IMR-90 (cell line): Measurements from ENCODE around the gene HTT-AS. TPM values are rescaled to one million over a fixed set of nuclear protein-coding genes. Genes with fewer than 3 reads are reported as not detected.
A peak's percentile ranks its signal among the peaks of the same experiment; 100 is the strongest.

Experiments used
- ATAC-seq: fragments of 200-7000 bp; cut with Tn5 transposase; 2 replicates; pipeline ENCODE4 v1.9.1; 2020; ENCODE audit warnings: low read depth, mild to moderate bottlenecking, moderate library complexity
- BruUV-seq: library from RNA; stranded (reverse); fragments of 400-500 nt; replicated peaks from 2 replicates; lab custom pipeline; 2021; lab: Mats Ljungman, UMichigan
- CTCF ChIA-PET: fragments of 300-600 bp; formaldehyde crosslinking; extraction: SDS; loops from one replicate; lab custom pipeline; 2021; ENCODE audit warnings: antibody characterized with exemption; lab: Yijun Ruan, JAX
- POLR2A ChIA-PET: fragments of 300-600 bp; sonication (Branson Sonifier 250); formaldehyde crosslinking; loops from one replicate; lab custom pipeline; 2022; ENCODE audit warnings: antibody characterized with exemption; ENCODE audit not compliant: unreplicated experiment; lab: Charles Lee
- DNase-seq: peaks from one replicate; pipeline ENCODE4 v3.0.0; 2013
- H2AFZ ChIP-seq: replicated peaks from 2 replicates; pipeline ENCODE3; 2013; ENCODE audit warnings: low read length, mild to moderate bottlenecking; ENCODE audit not compliant: poor library complexity
- H2AK5ac ChIP-seq: 2 replicates; pipeline ENCODE4 v1.6.1; 2013; ENCODE audit warnings: low read depth, low read length, inconsistent platforms
- H2AK9ac ChIP-seq: replicated peaks from 2 replicates; pipeline ENCODE3; 2013; ENCODE audit warnings: mild to moderate bottlenecking, low read depth, low read length, moderate library complexity; ENCODE audit not compliant: poor library complexity
- H2BK120ac ChIP-seq: 2 replicates; pipeline ENCODE4 v1.6.1; 2013; ENCODE audit warnings: low read depth, low read length, inconsistent platforms
- H2BK15ac ChIP-seq: 3 replicates; pipeline ENCODE4 v1.6.1; 2013; ENCODE audit warnings: low read depth, low read length, inconsistent platforms
- H2BK20ac ChIP-seq: 2 replicates; pipeline ENCODE4 v1.6.1; 2013; ENCODE audit warnings: low read depth, mild to moderate bottlenecking, inconsistent platforms, low read length, moderate library complexity
- H2BK5ac ChIP-seq: 2 replicates; pipeline ENCODE4 v1.6.1; 2013; ENCODE audit warnings: mild to moderate bottlenecking, low read depth, low read length, inconsistent platforms; ENCODE audit not compliant: poor library complexity, severe bottlenecking
- H3K14ac ChIP-seq: replicated peaks from 2 replicates; pipeline ENCODE4 v1.6.1; 2013; ENCODE audit warnings: low read depth, low read length, inconsistent platforms
- H3K18ac ChIP-seq: 2 replicates; pipeline ENCODE4 v1.6.1; 2013; ENCODE audit warnings: low read depth, low read length, control low read depth
- H3K23ac ChIP-seq: 2 replicates; pipeline ENCODE4 v1.6.1; 2013; ENCODE audit warnings: low read depth, low read length, inconsistent platforms
- H3K27ac ChIP-seq: 2 replicates; pipeline ENCODE4 v1.5.1; 2013; ENCODE audit warnings: mild to moderate bottlenecking, control low read depth, low read length; ENCODE audit not compliant: insufficient read depth
- H3K27me3 ChIP-seq: 2 replicates; pipeline ENCODE4 v1.6.1; 2013; ENCODE audit warnings: low read length; ENCODE audit not compliant: control insufficient read depth, insufficient read depth
- H3K36me3 ChIP-seq: 2 replicates; pipeline ENCODE4 v1.6.1; 2013; ENCODE audit warnings: low read length, mixed read lengths; ENCODE audit not compliant: control insufficient read depth, insufficient read depth
- H3K4ac ChIP-seq: 2 replicates; pipeline ENCODE4 v1.6.1; 2013; ENCODE audit warnings: low read depth, low read length, inconsistent platforms
- H3K4me1 ChIP-seq: 2 replicates; pipeline ENCODE4 v1.6.1; 2013; ENCODE audit warnings: low read length, mixed read lengths; ENCODE audit not compliant: control insufficient read depth, insufficient read depth
- H3K4me2 ChIP-seq: 2 replicates; pipeline ENCODE4 v1.6.1; 2013; ENCODE audit warnings: low read depth, mild to moderate bottlenecking, control low read depth, low read length, moderate library complexity
- H3K4me3 ChIP-seq: 2 replicates; pipeline ENCODE4 v1.5.1; 2013; ENCODE audit warnings: low read depth, mild to moderate bottlenecking, control low read depth, low read length, moderate library complexity; ENCODE audit not compliant: insufficient read depth
- H3K56ac ChIP-seq: 2 replicates; pipeline ENCODE4 v1.6.1; 2013; ENCODE audit warnings: low read length, inconsistent platforms; ENCODE audit not compliant: insufficient read depth; ENCODE audit errors: extremely low read depth
- H3K79me1 ChIP-seq, 2 experiments: 2 replicates each; pipeline ENCODE4 v1.6.1; 2013; ENCODE audit warnings: low read length in 2 of 2, inconsistent platforms in 1 of 2, low read depth in 1 of 2
- H3K9ac ChIP-seq: 2 replicates; pipeline ENCODE4 v1.6.1; 2013; ENCODE audit warnings: low read depth, low read length, control low read depth
- H3K9me1 ChIP-seq: 2 replicates; pipeline ENCODE4 v1.6.1; 2013; ENCODE audit warnings: low read length, inconsistent platforms; ENCODE audit not compliant: insufficient read depth
- H3K9me3 ChIP-seq: 2 replicates; pipeline ENCODE4 v1.6.1; 2013; ENCODE audit warnings: low read length; ENCODE audit not compliant: control insufficient read depth, insufficient read depth
- H4K20me1 ChIP-seq: 2 replicates; pipeline ENCODE4 v1.6.1; 2013; ENCODE audit warnings: low read length, inconsistent platforms; ENCODE audit not compliant: insufficient read depth
- H4K5ac ChIP-seq: 2 replicates; pipeline ENCODE4 v1.6.1; 2013; ENCODE audit warnings: mild to moderate bottlenecking, low read depth, low read length, control low read depth
- H4K8ac ChIP-seq, 2 experiments: 2 replicates each; pipeline ENCODE4 v1.6.1; 2013; ENCODE audit warnings: low read depth in 2 of 2, low read length in 2 of 2, control low read depth in 1 of 2, inconsistent platforms in 1 of 2
- H4K91ac ChIP-seq: 2 replicates; pipeline ENCODE4 v1.6.1; 2013; ENCODE audit warnings: low read depth, low read length, inconsistent platforms; ENCODE audit not compliant: insufficient read depth
- BHLHE40 ChIP-seq: fragments of 150-350 bp; IDR thresholded peaks from 2 replicates; pipeline ENCODE4 v1.6.1; 2016; ENCODE audit warnings: mild to moderate bottlenecking, low read depth, low read length
- CEBPB ChIP-seq: IDR thresholded peaks from 2 replicates; pipeline ENCODE4 v1.6.1; 2012; ENCODE audit warnings: low read depth, low read length, improper control_type of control experiment
- CHD1 ChIP-seq: IDR thresholded peaks from 2 replicates; pipeline ENCODE4 v1.6.1; 2012; ENCODE audit warnings: low read depth, low read length, improper control_type of control experiment
- CTCF ChIP-seq: conservative IDR thresholded peaks from 2 replicates; pipeline ENCODE4 v1.5.1; 2012; ENCODE audit warnings: mild to moderate bottlenecking, low read depth, low read length, improper control_type of control experiment
- FOS ChIP-seq: fragments of 150-350 bp; IDR thresholded peaks from 2 replicates; pipeline ENCODE4 v1.6.1; 2016; ENCODE audit warnings: low read depth, low read length
- MAFK ChIP-seq: IDR thresholded peaks from 2 replicates; pipeline ENCODE4 v1.6.1; 2012; ENCODE audit warnings: low read depth, low read length, improper control_type of control experiment
- MXI1 ChIP-seq: IDR thresholded peaks from 2 replicates; pipeline ENCODE4 v1.6.1; 2012; ENCODE audit warnings: low read depth, mild to moderate bottlenecking, low read length, moderate library complexity, borderline replicate concordance
- NFE2L2 ChIP-seq: fragments of 150-350 bp; IDR thresholded peaks from 2 replicates; pipeline ENCODE4 v1.6.1; 2016; ENCODE audit warnings: low read depth, mild to moderate bottlenecking, low read length
- POLR2A ChIP-seq: IDR thresholded peaks from 2 replicates; pipeline ENCODE4 v1.6.1; 2012; ENCODE audit warnings: mild to moderate bottlenecking, low read depth, low read length
- RAD21 ChIP-seq: IDR thresholded peaks from 2 replicates; pipeline ENCODE4 v1.6.1; 2012; ENCODE audit warnings: low read length, improper control_type of control experiment
- RCOR1 ChIP-seq: IDR thresholded peaks from 2 replicates; pipeline ENCODE4 v1.6.1; 2012; ENCODE audit warnings: mild to moderate bottlenecking, low read length, improper control_type of control experiment; ENCODE audit not compliant: insufficient replicate concordance
- RFX5 ChIP-seq: IDR thresholded peaks from 2 replicates; pipeline ENCODE4 v1.8.0; 2012; ENCODE audit warnings: low read depth, mild to moderate bottlenecking, low read length, moderate library complexity
- SMC3 ChIP-seq: fragments of 150-350 bp; IDR thresholded peaks from 2 replicates; pipeline ENCODE4 v1.6.1; 2016; ENCODE audit warnings: low read depth, mild to moderate bottlenecking, antibody characterized with exemption, low read length, moderate library complexity
- USF2 ChIP-seq: fragments of 150-350 bp; IDR thresholded peaks from 2 replicates; pipeline ENCODE4 v1.6.1; 2017; ENCODE audit warnings: mild to moderate bottlenecking, antibody characterized with exemption, low read length, low read depth
- WGBS, 2 experiments: methylation state at CpG; one replicate each; pipeline versions ENCODE4 v1.1.5 to v1.1.7; 2013; ENCODE audit warnings: missing lambda C conversion rate in 2 of 2; ENCODE audit not compliant: insufficient read length in 1 of 2; ENCODE audit errors: extremely low coverage in 2 of 2; 5-methylcytosine and 5-hydroxymethylcytosine counted together
- dilution Hi-C: fragments of 300-500 bp; cut with HindIII; formaldehyde crosslinking; loops from one replicate; pipeline ENCODE4 v1.14.3; 2018; ENCODE audit warnings: low sequenced_read_pairs; ENCODE audit not compliant: unreplicated experiment
- in situ Hi-C: fragments of 300-500 bp; cut with MboI; formaldehyde crosslinking; loops from 3 replicates; pipeline ENCODE4 v1.14.3; 2019; ENCODE audit warnings: low sequenced_read_pairs, inconsistent platforms, mixed read lengths
- intact Hi-C: fragments of 100-400 bp; cut with micrococcal nuclease; formaldehyde crosslinking; loops from 2 replicates; pipeline ENCODE4 v1.10.0; 2022
- polyA plus RNA-seq, 3 experiments: library from polyadenylated mRNA; depleted of rRNA; stranded (reverse); fragments of >200 nt; gene quantifications; 2 replicates each; pipeline ENCODE4 v1.2.3, GENCODE V29; 2012; ENCODE audit warnings: low replicate concordance in 1 of 3
- total RNA-seq: library from RNA; depleted of rRNA; stranded (reverse); fragments of >200 nt; gene quantifications from 2 replicates; pipeline ENCODE4 v1.2.3, GENCODE V29; 2012
- TF ChIP-seq, protein P1 (sequence below): fragments of 150-350 bp; IDR thresholded peaks from 2 replicates; pipeline ENCODE4 v1.6.1; 2016; ENCODE audit warnings: low read depth, mild to moderate bottlenecking, low read length, moderate library complexity, borderline replicate concordance

HTT-AS gene
- total and polyA plus RNA-seq, 2 of the 4 experiments (the other 2 are of a cell fraction) = not detected

DNA sequence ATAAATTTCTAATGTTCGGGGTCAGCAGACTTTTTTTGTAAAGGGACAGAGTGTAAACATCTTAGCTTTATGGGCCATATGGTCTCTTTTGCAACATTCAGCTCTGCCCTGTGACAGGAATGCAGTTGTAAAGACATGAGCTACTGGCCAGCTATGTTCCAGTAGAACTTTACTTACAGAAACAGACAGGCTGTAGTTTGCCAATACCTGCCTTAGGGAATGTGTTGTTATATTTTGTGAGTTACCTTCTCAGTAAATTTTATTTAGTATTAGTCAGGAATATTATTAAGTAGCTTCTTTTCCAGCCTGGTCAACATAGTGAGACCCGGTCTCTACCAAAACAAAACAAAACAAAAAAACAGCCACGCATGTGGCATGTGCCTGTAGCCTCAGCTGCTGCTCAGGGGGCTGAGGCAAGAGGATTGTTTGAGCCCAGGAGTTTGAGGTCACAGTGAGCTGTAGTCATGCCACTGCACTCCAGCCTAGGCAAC lies 48.9 kb upstream of the HTT-AS start:
- in situ Hi-C loops = no loop called here
- peak overlapping the region; percentile 80; the same call in 1 of the 2 replicates for H3K27ac ChIP-seq
- TF ChIP-seq, protein P1, sequence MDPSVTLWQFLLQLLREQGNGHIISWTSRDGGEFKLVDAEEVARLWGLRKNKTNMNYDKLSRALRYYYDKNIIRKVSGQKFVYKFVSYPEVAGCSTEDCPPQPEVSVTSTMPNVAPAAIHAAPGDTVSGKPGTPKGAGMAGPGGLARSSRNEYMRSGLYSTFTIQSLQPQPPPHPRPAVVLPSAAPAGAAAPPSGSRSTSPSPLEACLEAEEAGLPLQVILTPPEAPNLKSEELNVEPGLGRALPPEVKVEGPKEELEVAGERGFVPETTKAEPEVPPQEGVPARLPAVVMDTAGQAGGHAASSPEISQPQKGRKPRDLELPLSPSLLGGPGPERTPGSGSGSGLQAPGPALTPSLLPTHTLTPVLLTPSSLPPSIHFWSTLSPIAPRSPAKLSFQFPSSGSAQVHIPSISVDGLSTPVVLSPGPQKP = no peak
- TF ChIP-seq CEBPB (peak; percentile 71), MAFK (no peak), RFX5 (no peak), FOS (no peak), SMC3 (no peak), RAD21 (no peak), MXI1 (peak; percentile 14; the same call in 1 of the 2 replicates), POLR2A (no peak), BHLHE40 (peak; percentile 42; the same call in 1 of the 2 replicates), USF2 (no peak), NFE2L2 (no peak), RCOR1 (no peak), CTCF (no peak), CHD1 (no peak)

More for the DNA sequence above, 48.9 kb upstream of the HTT-AS start:
- BruUV-seq = no TSS peak
- Histone ChIP-seq H4K8ac (peak overlapping the region in 1 of 2 experiments; percentile 24; a peak in 1 of 4 replicates), H3K9me1 (peaks cover 7% of the 10 kb centered on the region), H3K56ac (no peak overlapping the region; the same call in 1 of the 2 replicates), H3K27me3 (no peaks in the 10 kb centered on the region), H2BK20ac (no peak overlapping the region), H4K5ac (no peak overlapping the region), H3K4me2 (peak overlapping the region; percentile 1; the same call in 1 of the 2 replicates), H3K18ac (no peak overlapping the region), H2BK15ac (no peak overlapping the region), H3K4me3 (no peak overlapping the region), H3K14ac (no peak overlapping the region), H3K36me3 (peaks cover 22% of the 10 kb centered on the region), H2BK5ac (peak overlapping the region; percentile 2), H2AFZ (no peak overlapping the region), H3K9ac (no peak overlapping the region), H2BK120ac (no peak overlapping the region), H3K4ac (0 out of 2 replicates have a peak overlapping the region, but pooled peaks have one; percentile 6), H2AK5ac (no peak overlapping the region), H3K23ac (no peak overlapping the region), H3K9me3 (no peaks in the 10 kb centered on the region), H4K91ac (no peak overlapping the region), H3K79me1 (peaks cover 8 to 17% of the 10 kb centered on the region in 2 experiments; a peak in 2 of 4 replicates), H2AK9ac (no peak overlapping the region), H3K4me1 (peaks cover 6% of the 10 kb centered on the region), H4K20me1 (peaks cover 5% of the 10 kb centered on the region; the same call in 1 of the 2 replicates)
- ChIA-PET CTCF (interaction anchor here (1.0 to 3.2 kb wide), 3 partner anchors 10 to 16 kb away, joined by 4 to 15 read pairs (median 7); no protein-coding TSS in a partner anchor), POLR2A (no interaction called here)
- peak; percentile 59 for DNase-seq
- ATAC-seq = peak; percentile 82
- intact Hi-C loops (loop anchor here (2.0 kb wide), 1 partner anchor 16 kb away; no protein-coding TSS in a partner anchor), dilution Hi-C loops (no loop called here)
- WGBS, 2 experiments = 0% methylated on average over 1 of the region's 3 CpGs; no CpG with 5 or more reads in 1 of the 2 experiments
